HL-60/S4 treated with phorbol 12-myristate 13-acetate at 8.2 ng/mL for 4 days and 3 days (cell line): Measurements from ENCODE around the gene CPNE2.

Experiments
- in situ Hi-C: fragments of 300-500 bp; cut with MboI; formaldehyde crosslinking; loops from 2 replicates; pipeline ENCODE4 v1.15.0; 2022; ENCODE audit warnings: low sequenced_read_pairs

The CPNE2 gene

DNA sequence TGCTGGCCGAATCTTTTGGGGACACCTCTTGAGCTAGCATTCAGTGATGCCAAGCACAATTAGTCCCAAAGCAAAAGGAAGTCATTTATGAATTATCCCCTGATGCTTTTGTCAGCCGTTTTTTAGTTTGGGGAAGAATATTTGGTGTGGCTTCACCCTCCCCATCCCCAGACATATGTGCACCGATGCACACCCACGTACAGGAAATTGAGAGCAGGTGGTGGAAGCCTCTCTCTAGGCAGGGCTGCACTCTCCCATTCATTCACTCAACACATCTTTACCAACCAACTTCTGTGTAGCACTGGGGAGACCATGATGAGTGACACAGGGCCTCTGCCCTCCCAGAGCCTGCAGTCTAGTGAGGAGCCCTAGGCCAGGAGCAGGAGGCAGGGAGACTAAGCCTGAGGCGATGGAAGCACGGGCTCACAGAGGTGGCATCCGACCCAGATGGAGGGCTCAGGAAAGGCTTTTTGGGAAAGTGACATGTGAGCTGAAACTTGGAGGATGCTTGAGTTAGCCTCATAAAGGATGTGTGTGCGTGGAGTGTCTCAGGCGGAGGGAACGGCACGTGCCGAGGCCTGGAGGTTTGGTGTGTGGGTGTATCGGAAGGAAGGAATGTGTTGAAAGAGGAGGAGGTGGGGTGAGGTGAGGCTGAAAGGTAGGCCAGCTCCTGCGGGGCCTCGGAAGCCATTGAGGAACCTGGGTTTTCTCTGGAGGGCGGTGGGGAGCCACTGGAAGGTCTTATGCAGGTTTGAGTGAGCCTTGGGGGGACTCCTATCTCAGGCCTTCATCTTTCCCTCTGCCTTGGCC lies 49.6 kb downstream of the CPNE2 start:
- in situ Hi-C loops, result no loop called here

DNA sequence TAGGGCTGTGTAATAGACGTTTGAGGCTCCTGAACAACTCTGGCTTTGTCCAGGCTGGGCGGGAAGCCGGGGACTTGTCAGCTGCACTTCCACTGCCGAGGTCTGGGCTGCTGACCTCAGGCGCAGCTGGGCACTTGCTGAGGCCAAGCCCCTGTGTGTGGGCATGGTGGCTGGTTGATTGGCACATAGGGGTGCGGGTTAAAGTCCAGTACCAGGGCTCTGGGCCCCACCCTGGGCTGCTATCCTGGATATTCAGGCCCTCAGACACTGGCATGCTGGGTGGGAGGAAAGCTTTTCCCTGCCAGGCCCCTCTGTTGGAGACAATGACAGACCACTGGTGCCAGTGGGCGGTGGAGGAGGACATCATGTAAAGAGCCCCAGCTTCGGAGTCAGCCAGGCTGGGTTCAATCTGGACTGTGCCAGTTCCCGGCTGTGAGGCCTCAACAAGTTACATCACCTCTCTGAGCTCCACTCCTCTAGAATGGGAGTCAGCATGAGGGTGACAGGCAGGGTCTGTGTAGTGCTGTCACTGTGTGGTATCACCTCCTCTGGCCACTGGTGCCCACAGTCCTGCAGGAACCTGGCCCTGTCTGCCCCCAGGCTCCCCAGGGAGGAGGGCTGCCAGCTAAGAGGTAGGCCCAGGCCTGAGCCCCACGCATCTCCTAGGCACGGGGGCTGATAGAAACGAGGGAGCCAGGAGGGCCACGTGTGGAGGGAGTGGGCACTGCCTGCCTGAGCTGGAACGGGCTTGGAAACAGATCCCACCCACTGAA lies 51.0 kb downstream of the CPNE2 start:
- in situ Hi-C loops, result no loop called here

DNA sequence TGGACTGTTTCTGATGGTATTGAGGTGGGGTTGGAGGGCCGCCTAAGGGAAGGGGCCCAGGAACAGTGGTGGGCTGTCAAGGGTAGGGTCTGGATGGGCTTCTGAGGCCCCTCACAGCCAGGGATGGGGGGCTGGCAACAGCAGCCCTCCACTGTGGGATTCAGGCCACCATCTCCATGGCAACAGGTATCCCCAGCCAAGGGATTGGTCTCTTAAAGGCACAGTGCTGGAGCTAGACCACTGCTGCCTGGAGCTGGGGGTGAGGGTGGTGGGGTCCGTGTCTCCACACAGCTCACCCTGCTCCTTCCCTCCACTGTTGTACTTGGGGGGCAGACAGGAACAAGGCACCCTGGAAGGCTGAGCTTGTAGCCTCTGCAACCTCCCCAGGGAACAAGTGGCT lies 51.6 kb downstream of the CPNE2 start:
- in situ Hi-C loops, result no loop called here

DNA sequence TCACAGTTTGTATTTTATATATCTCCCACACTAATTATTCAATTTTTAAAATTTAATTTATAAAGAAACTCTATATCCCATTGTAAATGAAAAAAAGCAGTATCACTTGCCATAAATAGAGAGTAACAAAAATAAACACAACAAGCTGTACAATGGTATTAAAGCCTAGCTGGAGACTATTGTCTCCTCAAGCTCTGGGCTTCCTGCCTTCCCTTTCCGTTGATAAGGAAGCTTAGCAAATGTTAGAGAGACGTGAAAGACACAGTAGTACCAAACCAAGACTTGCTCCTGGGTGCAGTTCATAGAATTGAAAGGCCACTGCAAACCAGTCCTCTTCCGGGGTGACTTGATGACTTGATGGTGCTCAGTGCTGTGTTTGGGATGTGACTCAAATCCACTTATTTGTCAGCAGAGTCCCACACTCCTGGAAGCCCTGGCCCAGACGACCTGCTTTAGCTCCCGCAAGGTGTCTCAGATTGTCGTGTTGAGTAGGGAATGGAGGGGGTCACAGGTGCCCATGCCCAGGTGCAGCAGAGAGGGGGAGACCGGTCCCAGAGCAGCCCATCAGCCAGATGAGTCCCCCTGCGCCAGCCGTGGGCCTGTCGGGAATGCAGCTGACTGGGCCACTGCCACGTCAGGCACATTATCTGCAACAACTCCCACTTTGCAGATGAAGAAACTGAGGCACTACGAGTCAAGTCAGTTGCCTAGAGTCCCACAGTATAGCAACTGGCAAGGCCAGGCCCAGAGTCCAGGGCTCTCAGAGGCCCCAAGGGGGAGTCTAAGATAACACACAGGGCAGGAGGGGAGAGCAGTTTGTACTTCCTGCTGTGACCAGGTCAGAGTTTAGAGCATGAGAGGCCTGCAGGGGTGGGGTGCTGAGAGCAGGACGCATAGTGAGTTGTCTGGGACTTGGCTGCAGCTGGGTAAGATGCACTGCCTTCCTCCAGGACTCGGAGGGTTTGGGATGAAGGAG lies 53.0 kb downstream of the CPNE2 start:
- in situ Hi-C loops, result no loop called here

DNA sequence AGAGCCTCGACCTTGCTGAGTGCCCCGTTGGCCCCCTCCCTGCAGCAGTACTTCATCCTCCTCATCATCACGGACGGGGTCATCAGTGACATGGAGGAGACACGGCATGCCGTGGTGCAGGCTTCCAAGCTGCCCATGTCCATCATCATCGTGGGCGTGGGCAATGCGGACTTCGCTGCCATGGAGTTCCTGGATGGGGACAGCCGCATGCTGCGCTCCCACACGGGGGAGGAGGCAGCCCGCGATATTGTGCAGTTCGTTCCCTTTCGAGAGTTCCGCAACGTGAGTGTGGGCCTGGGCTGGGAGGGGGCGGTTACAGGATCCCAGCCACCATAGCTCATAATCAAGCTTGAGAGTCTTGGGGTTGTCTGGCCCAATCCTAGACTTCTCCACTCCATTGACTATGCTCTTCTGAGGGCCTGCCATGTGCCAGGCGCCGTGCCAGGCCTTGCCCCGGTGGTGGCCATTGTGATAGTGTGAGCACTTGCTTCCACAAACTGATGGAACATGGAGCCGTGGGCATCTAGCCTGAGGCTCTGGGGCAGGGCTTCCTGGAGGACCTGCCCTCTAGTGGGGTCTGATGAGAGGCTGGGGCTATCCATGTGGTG lies 53.8 kb downstream of the CPNE2 start:
- in situ Hi-C loops, result no loop called here

DNA sequence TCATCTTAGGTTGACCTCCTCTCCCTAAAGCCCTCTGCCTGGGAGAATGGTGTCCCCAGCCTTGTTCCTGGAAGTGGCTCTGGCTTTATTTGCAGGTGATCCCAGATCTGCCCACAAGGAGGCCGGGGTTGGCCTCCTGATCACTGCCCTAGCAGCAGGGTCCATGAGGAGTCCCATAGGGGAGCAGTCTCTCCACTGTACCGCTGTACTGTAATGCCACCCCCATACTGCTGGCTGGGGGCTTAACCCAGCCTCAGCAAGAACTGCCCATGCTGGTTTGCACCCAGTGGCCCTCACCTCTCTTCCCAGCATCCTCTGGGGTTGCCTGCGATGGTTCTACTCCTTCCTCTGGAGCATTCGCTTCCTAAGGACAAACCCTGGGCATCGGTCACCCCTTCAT lies 54.4 kb downstream of the CPNE2 start:
- in situ Hi-C loops, result no loop called here

DNA sequence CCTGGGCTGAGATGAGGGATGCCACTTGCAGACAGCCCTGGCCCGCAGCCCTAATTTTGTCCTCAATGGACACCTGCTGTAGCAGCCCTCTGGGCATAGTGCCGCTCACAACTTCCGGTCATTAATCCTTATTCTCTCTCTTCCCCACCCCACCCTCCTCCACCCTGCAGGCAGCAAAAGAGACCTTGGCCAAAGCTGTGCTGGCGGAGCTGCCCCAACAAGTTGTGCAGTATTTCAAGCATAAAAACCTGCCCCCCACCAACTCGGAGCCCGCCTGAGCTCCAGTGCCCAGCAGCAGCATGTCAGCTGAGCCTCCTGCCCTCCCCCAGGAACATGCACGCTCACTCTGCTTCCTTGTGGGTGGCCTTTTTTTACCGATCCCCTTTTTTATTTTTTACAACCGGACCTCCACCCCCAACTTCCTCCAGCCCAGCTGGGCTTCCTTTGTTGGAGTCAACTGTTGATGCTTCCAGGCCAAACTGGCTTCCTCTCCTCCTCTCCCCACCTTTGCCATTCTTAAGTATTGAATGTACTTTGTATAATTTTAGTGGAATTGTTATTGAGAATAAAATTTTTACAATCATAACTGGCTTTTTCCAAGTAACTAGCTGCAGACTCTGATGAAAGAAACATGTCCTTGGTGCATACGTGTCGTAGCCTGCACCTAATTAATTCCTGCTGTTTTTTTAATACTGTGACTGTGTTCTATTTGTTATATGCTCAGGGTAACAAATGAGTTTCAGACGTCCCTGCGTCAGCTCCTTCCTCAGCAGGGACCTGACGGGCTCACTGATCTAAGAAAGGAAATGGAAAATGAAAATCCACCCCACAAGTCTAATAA lies 55.2 kb downstream of the CPNE2 start:
- in situ Hi-C loops, result no loop called here

DNA sequence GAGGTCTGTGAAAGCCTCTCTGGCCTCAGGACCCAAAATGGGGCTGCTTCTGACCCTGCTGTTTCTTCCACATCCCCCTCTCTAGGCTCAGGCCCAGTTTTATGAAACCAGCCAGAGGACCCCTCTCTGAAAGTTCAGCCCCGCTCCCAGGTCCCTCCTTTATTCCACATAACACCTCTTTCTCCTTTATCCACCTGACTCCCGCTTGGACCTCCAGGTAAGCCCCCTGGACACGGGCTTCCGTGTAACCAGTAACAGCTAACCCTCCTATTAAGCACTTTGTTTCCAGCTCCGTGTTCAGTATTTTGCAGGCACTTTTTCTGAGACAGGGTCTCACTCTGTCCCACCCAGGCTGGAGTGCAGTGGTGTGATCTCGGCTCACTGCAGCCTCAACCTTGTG lies 56.1 kb downstream of the CPNE2 start:
- in situ Hi-C loops, result no loop called here

DNA sequence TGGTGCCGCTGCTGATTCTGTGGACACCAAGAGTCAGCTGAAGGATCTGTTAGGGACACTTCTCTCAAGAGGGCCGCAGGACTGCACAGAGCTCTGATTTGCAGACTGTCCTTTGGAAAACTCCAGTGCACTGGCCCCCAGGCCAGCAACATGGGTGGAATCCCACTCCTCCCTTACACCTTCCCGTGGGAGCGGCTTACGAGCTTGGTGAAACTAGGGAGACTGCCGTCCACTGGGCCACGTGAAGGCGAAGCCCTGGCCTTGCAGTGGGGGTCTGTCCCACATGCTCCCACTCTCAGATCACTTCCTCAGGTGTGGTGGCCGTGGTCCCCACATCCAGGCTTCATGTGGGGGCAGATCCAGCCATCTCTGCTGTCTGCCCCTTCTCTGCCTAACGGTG lies 57.0 kb downstream of the CPNE2 start:
- in situ Hi-C loops, result no loop called here

DNA sequence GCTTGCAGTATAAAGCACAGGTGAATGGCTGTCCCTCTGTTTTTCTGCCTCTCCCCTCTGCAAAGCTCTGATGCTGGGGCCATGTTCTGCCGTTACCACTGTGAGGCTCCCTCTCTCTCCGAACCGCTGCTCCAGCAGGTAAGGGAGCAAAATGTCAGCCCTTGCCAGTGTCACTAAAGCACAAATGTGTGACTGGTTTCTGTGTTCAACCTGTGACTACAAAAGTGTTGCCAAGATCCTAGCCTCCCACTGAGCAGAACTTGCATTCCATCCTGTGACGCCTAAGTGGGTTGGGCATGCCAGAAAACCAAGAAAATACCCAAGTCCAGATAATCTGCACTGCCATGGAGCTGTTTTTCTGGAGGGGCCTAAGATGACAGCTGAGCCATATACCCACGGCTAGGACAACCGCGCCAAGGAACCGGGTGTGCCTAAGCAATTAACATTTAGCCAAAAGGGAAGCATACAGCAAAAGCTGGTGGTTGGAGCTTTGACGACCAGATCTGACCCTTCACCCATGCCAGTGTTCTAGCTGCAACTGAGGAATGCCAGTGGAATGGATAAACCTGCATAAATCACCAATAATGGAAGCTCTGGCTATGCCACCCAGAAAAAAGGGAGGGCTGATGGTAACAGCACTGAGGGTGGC lies 58.4 kb downstream of the CPNE2 start:
- in situ Hi-C loops, result loop anchor here (25.0 kb wide), 1 partner anchor 189 kb away; the partner anchor contains the start of gene CETP

DNA sequence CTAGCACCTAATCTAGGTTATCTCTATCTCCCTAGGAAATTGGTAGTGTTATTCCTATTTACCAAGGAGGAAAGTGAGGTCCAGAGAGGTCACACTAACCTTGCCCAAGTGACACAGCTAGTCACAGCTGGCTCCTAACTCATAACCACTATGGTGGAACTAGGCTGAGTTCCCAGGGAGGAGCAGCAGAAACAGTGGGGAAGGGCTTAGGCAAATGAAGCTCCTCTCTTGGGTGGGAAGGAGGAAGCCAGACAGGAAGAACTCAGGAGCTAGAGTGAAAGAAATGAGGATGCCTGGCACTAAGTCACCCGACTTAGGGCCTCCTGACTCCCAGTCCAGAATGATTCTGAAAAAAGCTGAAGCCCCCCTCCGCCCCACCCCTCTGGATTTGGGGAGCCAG lies 59.0 kb downstream of the CPNE2 start:
- in situ Hi-C loops, result loop anchor here (25.0 kb wide), 1 partner anchor 189 kb away; the partner anchor contains the start of gene CETP

DNA sequence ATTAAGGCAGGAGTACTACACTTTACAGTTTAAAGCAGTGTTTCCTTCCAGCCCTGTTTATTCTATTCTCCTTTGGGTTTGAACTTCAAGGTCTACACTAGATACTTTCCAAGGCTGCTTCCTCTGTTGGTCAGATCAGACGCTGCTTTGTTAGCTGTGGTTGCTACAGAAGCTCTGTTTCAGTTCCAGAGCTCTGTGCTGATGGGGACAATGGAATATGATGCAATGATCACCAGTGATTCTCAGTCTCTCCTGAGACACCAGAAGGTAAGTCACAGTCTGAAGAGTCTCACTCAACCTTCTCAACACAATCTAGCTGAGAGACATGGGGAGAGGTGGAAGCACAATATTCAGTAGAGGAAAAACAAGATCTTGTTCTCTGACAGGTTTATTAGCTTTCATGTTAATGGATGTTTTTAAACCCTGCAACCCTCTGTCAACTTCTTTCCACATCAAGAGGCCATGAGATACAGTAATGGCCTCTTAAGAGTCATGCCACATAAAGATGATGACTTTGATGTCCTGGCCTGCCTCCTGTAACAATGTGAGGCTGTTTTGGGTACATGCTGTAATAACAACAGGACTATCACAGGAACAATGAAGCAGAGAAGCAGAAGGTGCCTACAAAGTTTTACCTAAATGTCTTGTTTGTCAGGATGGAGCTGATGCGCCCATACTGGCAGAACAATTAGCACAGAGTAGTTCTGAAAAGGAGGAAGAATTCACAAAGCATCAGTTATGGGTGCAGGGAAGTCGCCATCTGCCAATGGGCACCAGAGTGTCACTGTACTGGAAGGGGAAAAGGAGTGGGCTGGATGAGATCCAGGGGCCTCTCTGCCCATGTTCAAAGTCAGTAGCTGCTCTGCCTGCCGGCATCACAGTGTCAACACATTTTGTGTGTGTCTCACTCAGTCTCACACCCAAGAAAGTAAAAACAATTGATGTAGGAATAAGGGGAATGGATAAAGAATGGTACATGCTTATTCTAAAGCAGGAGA lies 60.0 kb downstream of the CPNE2 start:
- in situ Hi-C loops, result loop anchor here (25.0 kb wide), 1 partner anchor 190 kb away; the partner anchor contains the start of gene CETP

DNA sequence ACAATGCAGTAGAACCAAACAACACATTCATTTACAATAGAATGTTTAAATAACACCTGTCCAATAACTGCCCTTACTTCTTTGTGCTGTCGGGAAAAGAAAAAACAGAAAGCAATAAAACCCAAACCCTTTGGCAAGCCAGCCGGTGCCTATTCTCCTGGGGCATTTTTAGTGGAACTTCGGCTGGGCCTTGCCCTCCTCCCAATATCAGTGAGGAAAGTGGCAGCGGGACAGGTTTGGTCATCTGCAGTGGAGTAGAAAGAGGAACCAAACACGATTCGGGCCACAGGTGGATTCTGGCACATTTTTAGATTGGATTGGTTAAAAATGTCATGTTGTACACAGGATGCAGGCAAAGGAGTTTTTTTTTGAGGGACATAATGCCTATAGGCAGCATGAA lies 61.5 kb downstream of the CPNE2 start:
- in situ Hi-C loops, result loop anchor here (25.0 kb wide), 1 partner anchor 192 kb away; the partner anchor contains the start of gene CETP

DNA sequence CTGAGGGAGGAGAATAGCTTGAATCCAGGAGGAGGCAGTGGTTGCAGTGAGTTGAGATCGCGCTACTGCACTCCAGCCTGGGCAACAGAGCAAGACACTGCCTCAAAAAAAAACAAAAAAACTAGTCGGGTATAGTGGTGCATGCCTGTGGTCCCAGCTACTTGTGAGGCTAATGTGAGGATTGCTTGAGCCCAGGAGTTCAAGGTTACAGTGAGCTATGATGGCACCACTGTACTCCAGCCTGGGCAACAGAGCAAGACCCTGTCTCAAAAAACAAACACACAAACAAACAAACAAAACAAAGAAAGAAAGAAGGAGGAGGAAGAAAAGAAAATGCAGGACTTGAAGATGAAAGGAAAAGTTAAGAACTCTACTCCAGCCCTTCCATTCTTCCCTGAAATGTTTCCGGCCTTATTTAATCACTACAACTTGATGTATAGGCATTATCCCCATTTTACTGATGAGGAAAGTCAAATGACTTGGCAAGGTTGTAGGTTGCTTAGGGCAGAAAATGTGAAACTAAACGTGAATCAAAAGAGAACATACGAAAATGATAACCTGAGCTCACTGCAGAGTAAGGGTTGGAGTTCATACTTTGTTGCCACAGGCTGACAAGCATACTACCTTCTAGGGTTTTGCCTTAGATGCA lies 63.4 kb downstream of the CPNE2 start:
- in situ Hi-C loops, result loop anchor here (25.0 kb wide), 1 partner anchor 194 kb away; the partner anchor contains the start of gene CETP

DNA sequence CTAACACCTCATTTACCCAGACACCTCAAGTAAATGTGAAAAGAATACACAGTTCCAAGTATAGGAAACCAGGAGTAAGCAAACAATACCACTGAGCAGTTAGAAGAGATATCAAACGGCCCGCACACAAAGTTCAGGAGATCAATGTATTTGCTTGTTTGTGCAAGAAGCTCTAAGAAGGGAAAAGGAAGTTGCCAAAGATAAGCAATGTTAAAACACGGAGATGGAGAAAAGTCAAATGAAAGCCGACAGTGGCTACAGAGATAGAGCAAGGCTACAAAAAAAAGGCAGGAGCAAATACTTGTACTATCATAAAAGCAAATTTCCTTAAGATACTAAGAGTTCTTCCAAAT lies 63.9 kb downstream of the CPNE2 start:
- in situ Hi-C loops, result loop anchor here (25.0 kb wide), 1 partner anchor 194 kb away; the partner anchor contains the start of gene CETP

DNA sequence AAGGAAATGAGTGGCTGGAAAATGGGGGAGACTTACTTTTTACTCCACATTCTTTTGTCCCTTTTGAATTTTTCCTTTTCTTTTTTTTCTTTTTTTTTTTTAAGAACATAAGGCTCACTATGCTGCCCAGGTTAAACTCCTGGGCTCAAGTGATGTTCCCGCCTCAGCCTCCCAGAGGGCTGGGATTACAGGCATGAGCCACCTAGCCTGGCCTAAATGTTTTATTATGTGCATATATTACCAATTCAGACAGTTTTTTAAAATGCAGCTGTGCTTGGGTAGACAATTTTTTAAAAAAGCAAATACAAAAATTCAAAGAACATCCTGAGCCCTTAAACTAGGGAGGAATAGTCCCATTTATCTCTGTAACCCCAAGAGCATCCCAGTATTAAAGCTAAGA lies 65.2 kb downstream of the CPNE2 start:
- in situ Hi-C loops, result loop anchor here (25.0 kb wide), 1 partner anchor 195 kb away; the partner anchor contains the start of gene CETP

DNA sequence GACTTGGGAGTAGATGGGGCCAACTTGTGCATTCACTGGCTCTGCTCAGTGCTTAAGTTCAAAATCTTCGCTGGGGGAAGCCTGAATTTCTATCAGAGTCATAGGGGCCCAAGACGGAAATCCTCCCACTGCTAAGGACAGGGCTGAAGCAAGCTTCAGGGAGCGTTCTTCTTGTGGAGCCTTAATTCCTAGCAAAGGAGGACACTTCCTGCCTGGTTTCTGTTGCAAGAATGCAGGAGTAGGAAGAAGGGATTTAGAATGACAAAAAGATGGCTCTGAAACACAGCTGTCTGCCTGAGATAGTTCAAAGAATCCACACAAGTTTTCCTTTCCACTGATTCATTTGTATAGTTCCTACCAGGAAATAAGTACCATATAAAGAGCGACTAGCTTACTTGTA lies 67.1 kb downstream of the CPNE2 start:
- in situ Hi-C loops, result loop anchor here (25.0 kb wide), 1 partner anchor 197 kb away; the partner anchor contains the start of gene CETP
